Fibroblast of skin of abdomen (primary cell): ENCODE measurements around the gene XPR1.
A peak's percentile ranks its signal among the peaks of the same experiment; 100 is the strongest.
"Not testable (repeated sequence)": the region's sequence is repeated elsewhere in the genome, so short reads cannot be mapped to it uniquely, and the experiment has no call there.

ENCODE experiments used
- DNase-seq: peaks from one replicate; pipeline ENCODE4 v3.0.0-alpha.2; 2013

XPR1 gene

DNA sequence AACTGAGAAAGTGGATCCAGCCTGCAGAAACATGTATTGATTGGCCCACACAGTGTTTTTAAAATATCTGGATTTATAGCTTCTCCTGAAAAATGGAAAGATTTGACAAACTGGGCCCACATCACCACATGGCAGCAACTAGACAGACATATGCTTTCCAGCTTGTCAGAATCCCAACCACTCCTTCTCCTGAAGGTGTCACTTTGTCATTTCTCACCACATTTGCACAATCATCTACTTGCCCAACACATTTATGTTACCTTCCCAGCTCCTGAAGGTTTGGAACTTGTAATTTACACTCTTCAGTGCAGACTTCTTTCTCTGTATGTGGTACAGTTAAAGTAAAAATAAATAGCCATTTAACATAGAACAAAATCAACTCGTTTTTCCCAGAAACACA is 154.8 kb downstream of the XPR1 start:
- DNase-seq, result no peak

DNA sequence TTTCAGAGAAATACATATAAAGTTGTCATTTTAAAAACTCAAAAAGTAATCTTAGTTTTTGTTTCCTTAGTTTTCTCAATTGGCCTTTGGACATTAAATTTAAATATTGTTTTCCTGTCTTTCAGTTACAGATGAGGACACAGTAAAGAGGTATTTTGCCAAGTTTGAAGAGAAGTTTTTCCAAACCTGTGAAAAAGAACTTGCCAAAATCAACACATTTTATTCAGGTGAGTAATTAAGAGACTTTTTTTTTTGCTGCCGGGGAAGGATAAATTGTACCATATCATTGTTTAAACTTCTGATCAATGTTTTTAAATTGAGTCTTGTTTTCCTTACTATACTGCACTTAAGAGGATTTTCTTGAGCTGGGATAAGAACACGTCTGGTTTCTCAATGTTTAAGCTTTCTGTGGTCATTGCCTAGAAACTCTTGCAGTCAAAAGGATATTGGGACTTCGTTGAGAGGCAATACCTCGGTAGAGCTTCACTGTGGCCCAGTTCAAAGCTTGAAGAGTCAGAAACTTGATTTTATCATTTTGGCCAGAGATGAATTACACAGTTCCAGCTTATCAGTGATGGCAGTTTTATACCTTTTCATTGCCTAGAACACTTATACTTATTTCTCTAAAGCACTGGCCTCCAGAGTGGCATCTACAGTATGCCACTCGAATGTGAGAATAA is 155.9 kb downstream of the XPR1 start:
- DNase-seq, result no peak

GRCh38 chr1:180789460-180789859 is 157.6 kb downstream of the XPR1 start:
- DNase-seq, result no peak

DNA sequence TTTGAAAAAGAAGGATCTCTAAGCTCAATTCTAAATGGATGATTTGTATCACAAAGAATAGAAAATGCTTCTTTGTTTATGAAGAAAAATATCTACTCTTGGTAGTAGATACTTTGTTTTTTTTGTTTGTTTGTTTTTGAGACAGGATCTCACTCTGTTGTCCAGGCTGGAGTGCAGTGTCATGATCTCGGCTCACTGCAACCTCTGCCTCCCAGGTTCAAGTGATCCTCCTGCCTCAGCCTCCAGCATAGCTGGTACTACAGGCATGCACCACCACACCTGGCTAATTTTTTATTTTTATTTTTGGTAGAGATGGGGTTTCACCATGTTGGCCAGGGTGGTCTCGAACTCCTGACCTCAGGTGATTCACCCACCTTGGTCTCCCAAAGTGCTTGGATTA is 159.3 kb downstream of the XPR1 start:
- DNase-seq, result not testable (repeated sequence)

GRCh38 chr1:180791806-180792205 is 160.0 kb downstream of the XPR1 start:
- DNase-seq, result peak; percentile 3

GRCh38 chr1:180793451-180793850 is 161.6 kb downstream of the XPR1 start:
- DNase-seq, result peak; percentile 9

DNA sequence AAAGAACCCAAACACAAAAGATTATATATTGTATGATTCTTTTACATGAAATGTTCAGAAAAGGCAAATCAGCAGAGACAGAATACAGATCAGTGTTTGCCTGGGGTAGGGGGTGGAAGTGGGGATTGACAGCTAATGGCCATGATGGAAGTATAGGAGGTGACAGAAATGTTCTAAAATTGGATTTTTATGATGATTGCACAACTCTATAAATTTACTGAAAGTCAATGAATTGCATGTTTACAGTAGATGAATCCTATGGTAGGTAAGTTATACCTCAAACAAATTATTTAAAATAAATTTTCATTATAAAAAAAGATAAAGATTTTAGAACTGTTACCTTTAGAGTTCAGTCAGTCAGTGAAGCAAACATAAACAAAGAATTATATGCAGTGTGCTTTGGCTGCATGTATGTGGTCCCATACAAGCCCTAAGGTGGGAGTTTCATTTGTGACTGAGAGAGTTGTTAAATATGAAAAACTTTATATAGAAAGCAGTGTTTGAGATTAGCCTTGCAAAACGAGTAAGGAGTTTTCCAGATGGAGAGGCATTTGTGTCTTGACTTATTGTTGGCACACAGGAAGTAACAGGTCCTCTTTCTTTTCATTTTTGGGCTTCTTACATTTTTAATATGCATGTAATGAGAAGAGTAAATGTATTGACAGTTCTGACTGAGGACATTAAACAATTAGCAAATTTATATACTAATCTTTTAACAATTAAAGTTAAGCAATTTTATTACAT is 165.2 kb downstream of the XPR1 start:
- no peak for DNase-seq

DNA sequence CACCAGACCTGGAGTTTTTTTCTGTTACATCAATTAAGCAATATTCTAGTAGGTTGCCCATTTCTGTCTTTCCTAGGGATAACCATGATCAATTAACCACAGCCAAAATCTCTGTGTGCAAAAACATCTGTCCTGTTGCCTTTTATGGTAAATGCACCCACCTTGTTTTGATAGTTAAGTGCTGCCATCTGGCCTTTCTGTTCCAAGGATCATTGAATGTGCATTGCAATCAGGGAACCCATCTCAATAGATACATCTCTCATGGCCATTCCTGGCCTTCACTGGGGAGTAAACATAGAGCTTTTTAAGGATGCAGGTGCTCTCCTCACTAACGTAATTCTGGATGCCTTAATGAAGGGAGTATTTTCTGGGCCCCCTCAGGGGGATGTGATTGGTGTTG is 169.1 kb downstream of the XPR1 start:
- DNase-seq, result no peak

- no peak for DNase-seq
Observed at GRCh38 chr1:180802813-180803212, 171.0 kb downstream of the XPR1 start.

DNA sequence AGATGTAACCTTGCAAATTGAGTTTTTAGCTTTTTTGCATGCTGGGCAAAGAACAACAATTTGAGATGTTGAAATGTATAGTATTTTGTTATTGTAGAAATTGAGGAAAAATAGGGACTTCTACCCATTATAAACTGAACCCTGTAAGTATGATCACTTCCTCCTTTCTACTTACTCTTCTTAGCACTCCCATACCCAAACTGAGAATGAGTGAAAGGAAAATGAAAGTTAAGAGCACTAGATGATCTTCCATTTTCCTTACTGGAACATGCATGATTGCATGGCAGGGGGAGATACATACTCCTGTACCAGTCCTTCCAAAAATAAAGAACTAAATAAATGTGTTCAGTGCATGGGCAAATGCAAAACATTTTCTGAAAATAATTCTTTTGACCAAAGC is 173.5 kb downstream of the XPR1 start:
- DNase-seq, result no peak

- DNase-seq, result no peak
Observed at GRCh38 chr1:180811298-180811697, 179.5 kb downstream of the XPR1 start.

GRCh38 chr1:180811886-180812285 is 180.1 kb downstream of the XPR1 start:
- no peak for DNase-seq

DNA sequence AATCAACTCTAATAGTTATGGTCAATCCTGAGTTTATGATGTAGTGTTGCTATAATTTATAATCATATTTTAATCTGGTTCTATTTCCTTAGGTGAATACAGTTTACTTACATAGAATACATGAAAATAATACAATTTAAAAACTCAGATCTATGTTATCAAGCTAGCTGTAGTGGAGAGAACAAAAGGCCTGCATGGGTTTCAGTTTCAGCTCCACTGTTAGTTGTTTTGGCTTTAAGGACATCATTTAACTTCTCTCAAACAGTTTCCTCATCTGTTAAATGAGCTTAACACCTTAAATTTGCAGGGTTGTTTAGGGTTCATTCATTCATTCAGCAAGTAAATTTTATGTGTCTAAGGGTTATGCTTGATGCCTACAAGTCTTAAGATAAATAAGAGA is 182.4 kb downstream of the XPR1 start:
- no peak for DNase-seq

DNA sequence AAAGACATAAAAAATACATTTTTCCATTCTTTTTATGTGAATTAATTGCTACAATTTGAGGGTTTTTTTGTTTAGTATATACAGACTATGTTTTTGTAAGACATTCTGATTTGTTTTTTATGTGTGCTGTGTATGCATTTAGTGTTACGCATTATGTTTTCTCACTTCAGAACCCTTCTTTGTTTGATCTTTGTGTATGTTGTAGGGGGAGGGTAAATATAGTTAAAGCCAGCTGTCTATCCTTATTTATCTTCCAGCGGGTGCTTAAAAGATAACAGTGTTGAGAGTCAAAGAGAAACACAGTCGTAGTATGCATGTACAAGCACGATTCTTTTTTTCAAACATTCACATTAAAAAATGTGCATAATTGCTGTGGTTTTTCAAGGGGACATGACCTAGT is 183.4 kb downstream of the XPR1 start:
- DNase-seq, result no peak

GRCh38 chr1:180816132-180816531 is 184.3 kb downstream of the XPR1 start:
- no peak for DNase-seq

DNA sequence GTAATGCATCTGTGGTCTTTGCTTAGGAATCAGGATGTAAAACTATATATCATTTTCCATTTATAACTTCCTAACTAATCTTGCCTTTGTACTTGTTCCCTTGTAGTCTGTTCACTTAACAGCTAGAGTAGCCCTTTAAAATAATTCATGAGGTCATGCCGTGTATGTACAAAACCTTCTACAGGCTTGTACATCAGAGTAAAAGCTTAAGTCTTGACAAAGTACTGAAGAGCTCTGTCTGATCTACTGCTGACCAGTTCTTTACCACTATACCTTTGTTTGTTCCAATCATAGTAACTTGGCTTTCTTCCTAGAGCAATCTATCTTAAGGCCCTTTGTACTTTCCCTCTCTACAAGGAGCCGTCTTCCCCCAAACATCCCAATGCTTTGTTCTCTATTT is 190.1 kb downstream of the XPR1 start:
- DNase-seq, result no peak

- DNase-seq, result not testable (repeated sequence)
Observed at GRCh38 chr1:180831507-180831906, 199.7 kb downstream of the XPR1 start.

DNA sequence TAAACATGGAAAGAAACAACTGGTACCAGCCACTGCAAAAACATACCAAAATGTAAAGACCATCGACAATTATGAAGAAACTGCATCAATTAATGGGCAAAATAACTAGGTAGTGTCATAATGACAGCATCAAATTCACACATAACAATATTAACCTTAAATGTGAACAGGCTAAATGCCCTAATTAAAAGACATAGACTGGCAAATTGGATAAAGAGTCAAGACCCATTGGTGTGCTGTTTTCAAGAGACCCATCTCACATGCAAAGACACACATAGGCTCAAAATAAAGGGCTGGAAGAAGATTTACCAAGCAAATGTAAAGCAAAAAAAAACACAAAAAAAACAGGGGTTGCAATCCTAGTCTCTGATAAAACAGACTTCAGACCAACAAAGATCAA is 201.4 kb downstream of the XPR1 start:
- DNase-seq, result not testable (repeated sequence)

DNA sequence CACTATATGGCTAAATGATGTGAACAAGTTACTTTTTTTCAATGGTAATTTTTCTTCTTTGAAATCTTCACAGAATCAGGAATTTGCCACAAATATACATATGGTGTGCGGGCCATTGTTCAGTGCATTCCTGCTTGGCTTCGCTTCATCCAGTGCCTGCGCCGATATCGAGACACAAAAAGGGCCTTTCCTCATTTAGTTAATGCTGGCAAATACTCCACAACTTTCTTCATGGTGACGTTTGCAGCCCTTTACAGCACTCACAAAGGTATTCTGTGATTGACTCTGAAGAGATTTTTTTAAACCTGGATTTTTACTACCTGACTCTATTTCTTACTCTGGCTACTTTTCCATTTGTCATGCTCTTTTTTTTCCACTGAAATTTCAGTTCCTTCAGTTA is 204.6 kb downstream of the XPR1 start:
- DNase-seq, result no peak

GRCh38 chr1:180837020-180837419 is 205.2 kb downstream of the XPR1 start:
- no peak for DNase-seq

GRCh38 chr1:180838535-180838934 is 206.7 kb downstream of the XPR1 start:
- DNase-seq, result no peak

GRCh38 chr1:180839547-180839946 is 207.7 kb downstream of the XPR1 start:
- no peak for DNase-seq

DNA sequence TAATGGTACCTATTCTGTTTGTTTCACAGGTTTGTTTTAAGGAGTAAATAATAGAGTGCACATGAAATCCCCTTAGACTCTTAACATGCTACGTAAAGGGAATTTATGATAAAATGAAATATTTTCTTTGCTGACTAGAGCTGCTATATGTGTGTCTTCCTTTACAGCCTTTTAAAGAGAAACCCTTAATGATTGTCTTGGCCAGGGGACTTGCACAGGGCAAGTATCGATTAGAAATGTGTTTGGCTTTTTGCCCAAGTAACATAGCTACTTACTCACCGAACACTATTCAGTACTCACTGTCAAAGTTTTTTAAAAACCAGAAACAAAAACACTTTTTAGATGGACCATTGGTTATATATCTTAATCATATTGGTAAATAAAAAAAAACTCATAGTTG is 209.6 kb downstream of the XPR1 start:
- DNase-seq, result no peak

DNA sequence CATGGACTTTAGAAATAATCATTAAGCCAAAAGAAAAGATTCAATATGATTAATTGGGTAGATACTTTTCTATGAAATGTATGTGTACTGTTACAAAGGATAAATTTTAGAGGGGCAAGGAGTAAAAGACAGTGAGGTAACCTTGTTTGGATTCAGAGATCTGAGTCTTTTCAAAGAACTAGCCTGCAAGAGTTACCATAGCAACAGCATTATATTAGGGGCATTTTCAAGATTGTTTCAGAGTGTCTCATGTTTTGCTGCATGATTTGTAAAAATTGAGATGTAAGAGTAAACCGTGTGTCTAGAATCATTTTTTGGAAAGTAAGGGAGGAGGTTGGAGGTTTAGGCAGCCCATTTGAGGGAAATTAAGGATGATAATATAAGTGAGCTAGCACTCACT is 210.2 kb downstream of the XPR1 start:
- DNase-seq, result peak; percentile 78
